Gastrocnemius medialis (tissue), 4 donors: ENCODE measurements around the gene FOLH1. TPM values are rescaled to one million over a fixed set of nuclear protein-coding genes. Genes with fewer than 3 reads are reported as not detected.
"Not testable (repeated sequence)": the region's sequence is repeated elsewhere in the genome, so short reads cannot be mapped to it uniquely, and the experiment has no call there.

ENCODE experiments used
- ATAC-seq, 2 donors: fragments of 150-250 bp; one replicate each; pipeline ENCODE4 v1.9.1; 2016
- DNase-seq, 2 donors: peaks; one replicate each; pipeline ENCODE4 v3.0.0-alpha.2; 2019
- H3K27ac ChIP-seq, 4 donors: fragments of 200-600 bp; sonication (generic); 1 replicate in 1 of 4; 2 replicates in 3 of 4; pipeline ENCODE4 v1.5.1; 2016 to 2018; ENCODE audit warnings: mild to moderate bottlenecking in 2 of 4, moderate library complexity in 1 of 4
- H3K27me3 ChIP-seq, 3 donors: fragments of 200-600 bp; sonication (generic) in 2 of 3; 1 replicate in 1 of 3; 2 replicates in 2 of 3; pipeline versions ENCODE4 v1.5.1 to v1.6.0; 2016 to 2019; ENCODE audit warnings: mild to moderate bottlenecking in 1 of 3, moderate library complexity in 1 of 3
- H3K36me3 ChIP-seq, 2 donors: fragments of 200-600 bp; sonication (generic) in 1 of 2; one replicate each; pipeline ENCODE4 v1.5.1; 2017 to 2018
- H3K4me1 ChIP-seq, 2 donors: fragments of 200-600 bp; sonication (generic) in 1 of 2; one replicate each; pipeline ENCODE4 v1.5.1; 2016 to 2017; ENCODE audit warnings: mild to moderate bottlenecking in 2 of 2
- H3K4me3 ChIP-seq, 4 donors: fragments of 200-600 bp; sonication (generic) in 3 of 4; 1 replicate in 1 of 4; 2 replicates in 3 of 4; pipeline ENCODE4 v1.5.1; 2016 to 2019; ENCODE audit warnings: mild to moderate bottlenecking in 2 of 4
- H3K9me3 ChIP-seq, 3 donors: fragments of 200-600 bp; sonication (generic) in 2 of 3; 1 replicate in 1 of 3; 2 replicates in 2 of 3; pipeline ENCODE4 v1.5.1; 2016 to 2019
- CTCF ChIP-seq, 5 experiments: fragments of 450-650 bp in 3 of 5; fragments of 200-600 bp in 2 of 5; sonication (generic) in 2 of 5; IDR thresholded peaks in 4 of 5; conservative IDR thresholded peaks in 1 of 5; 1 replicate in 4 of 5; 2 replicates in 1 of 5; pipeline ENCODE4 v1.5.1; 2016 to 2019; ENCODE audit warnings: antibody characterized with exemption in 5 of 5, mild to moderate bottlenecking in 3 of 5, moderate library complexity in 3 of 5
- POLR2A ChIP-seq, 2 donors: fragments of 450-650 bp; IDR thresholded peaks; one replicate each; pipeline ENCODE4 v1.6.1; 2017; ENCODE audit warnings: antibody characterized with exemption in 2 of 2, mild to moderate bottlenecking in 2 of 2, moderate library complexity in 2 of 2
- in situ Hi-C, 4 donors: fragments of 200-750 bp; cut with MboI; loops; one replicate each; pipeline versions ENCODE4 v1.15.0 to v1.8.0; 2017; ENCODE audit warnings: low sequenced_read_pairs in 4 of 4
- intact Hi-C: fragments of 100-400 bp; cut with DNase I; formaldehyde crosslinking; loops from one replicate; pipeline ENCODE4 v1.15.1; 2023; ENCODE audit warnings: low total_unique reads
- total RNA-seq, 4 donors: library from RNA; depleted of rRNA; stranded (reverse); fragments of >200 nt; gene quantifications; one replicate each; pipeline versions ENCODE4 v1.1.0 to v1.2.3, GENCODE V29; 2016

FOLH1 gene
- total RNA-seq, 4 donors from 2014 or later = not detected

DNA sequence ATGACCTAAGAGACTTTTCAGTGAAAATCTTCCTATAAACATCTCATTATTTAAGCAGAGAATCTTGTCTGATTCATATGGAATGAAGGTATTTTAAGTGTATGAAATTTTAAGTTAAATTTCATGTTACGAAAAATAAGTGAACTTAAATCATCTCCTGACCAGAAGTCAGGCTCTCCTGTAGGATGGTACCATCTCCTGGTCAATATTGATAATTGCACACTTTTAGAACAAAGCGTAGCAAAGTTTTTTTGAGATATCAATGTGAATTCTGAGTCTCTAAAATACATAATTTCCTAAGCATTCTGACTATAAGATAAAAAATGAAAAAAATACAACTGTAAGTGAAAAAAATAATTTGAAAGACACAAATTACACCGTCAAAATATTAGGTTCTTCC lies 38.8 kb downstream of the FOLH1 start:
- H3K4me1 ChIP-seq, H3K27ac ChIP-seq, H3K27me3 ChIP-seq, ATAC-seq, H3K4me3 ChIP-seq, H3K36me3 ChIP-seq, intact Hi-C loops, DNase-seq, in situ Hi-C loops, H3K9me3 ChIP-seq: not testable (repeated sequence)

DNA sequence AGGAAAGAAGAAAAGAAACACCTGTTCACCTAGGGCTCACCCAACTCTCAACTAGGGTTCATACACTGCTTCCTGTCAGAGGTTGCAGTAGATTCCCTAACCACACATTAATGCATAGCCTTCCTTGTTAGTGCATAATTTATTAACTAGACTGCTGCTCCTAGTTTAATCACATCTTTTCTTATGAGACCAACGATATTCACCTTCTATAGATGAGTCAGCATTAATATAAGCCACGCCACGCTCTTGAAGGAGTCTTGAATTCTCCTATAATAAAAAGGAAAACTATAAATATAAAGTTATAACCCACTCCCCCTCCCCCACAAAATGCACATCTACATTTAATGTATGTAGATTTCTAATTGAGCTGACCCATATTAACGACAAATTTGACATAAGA lies 39.4 kb downstream of the FOLH1 start:
- H3K27ac ChIP-seq, H3K9me3 ChIP-seq, intact Hi-C loops, H3K36me3 ChIP-seq, H3K27me3 ChIP-seq, DNase-seq, ATAC-seq, in situ Hi-C loops, H3K4me3 ChIP-seq, H3K4me1 ChIP-seq: not testable (repeated sequence)

DNA sequence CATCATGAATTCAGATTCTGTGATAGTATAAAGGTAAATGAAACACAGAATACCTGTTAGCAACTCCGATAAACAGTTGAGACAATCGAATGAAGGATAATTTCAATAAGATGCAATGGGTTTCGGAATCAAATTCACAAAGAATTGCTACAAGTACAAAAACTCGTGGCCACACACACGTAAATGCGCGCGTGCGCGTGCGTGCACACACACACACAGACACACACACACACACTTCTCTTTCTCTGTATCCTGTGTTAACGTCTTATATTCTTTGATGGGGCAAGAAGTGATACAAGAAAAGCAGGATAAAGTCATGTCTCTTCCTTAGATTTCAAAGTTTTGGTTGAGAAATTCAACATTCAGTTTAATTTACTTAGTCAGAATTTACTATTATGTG lies 57.2 kb downstream of the FOLH1 start:
- Histone ChIP-seq H3K4me3 (no peak overlapping the region), H3K27ac (no peak overlapping the region), H3K36me3 (no peaks in the 10 kb centered on the region), H3K4me1 (no peaks in the 10 kb centered on the region), H3K9me3 (no peaks in the 10 kb centered on the region), H3K27me3 (no peaks in the 10 kb centered on the region)
- no peak for TF ChIP-seq CTCF (IDR thresholded peaks at IDR 0.05 in 4 of 5, conservative IDR thresholded peaks at IDR 0.05 in 1 of 5)
- TF ChIP-seq POLR2A (IDR thresholded peaks at IDR 0.05) = no peak
- ATAC-seq = no peak
- intact Hi-C loops = no loop called here
- no peak for DNase-seq
- in situ Hi-C loops = no loop called here

DNA sequence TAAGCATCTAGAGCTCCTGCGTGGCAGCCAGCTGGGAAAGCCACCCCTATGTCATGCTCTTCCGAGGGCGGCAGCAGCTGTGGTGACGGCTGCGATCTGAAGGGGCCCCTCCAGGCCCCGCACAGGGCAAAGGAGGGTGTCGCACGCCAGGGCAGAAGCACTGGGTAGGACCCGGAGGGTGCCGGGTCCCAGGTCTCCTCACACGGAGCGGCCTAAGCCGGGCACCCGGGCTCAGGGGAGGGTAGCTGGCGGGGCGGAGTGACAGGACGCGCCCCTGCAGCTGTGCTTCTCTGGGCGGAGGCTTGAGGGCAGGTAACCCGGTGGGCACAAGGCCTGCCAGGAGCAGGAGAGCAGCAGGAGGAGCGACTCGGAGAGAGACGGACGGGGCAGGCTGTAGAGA lies 106.0 kb downstream of the FOLH1 start:
- H3K4me3 ChIP-seq, H3K27ac ChIP-seq, H3K4me1 ChIP-seq, H3K9me3 ChIP-seq, in situ Hi-C loops, H3K27me3 ChIP-seq, intact Hi-C loops, ATAC-seq, H3K36me3 ChIP-seq, DNase-seq: not testable (repeated sequence)

Other genes starting within 250 kb of the FOLH1 start
- not detected for gene TRIM51G, start 224.7 kb downstream of the FOLH1 start, total RNA-seq
- gene TRIM49B, start 179.8 kb downstream of the FOLH1 start, total RNA-seq = not detected
- gene TRIM64C, start 149.5 kb downstream of the FOLH1 start, total RNA-seq = not detected